ENCODE results near the gene AGPAT3.

DNA sequence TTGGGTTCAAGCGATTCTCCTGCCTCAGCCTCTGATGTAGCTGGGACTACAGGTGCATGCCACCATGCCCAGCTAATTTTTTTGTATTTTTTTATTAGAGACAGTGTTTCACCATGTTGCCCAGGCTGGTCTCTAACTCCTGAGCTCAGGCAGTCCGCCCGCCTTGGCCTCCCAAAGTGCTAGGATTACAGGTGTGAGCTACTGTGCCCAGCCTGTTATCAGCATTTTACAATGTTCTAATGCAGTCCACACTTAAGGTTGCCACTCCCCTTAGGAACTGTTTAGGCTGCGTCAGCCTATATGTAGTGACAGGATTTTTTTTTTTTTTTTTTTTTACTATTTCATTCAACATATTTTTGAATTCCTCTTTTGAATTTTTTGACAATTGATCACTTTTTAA lies 30.2 kb downstream of the AGPAT3 start:
- no peak for TF ChIP-seq CTCF (IDR thresholded peaks at IDR 0.05)
- no peak for TF ChIP-seq POLR2AphosphoS5 (IDR thresholded peaks at IDR 0.05)
- TF ChIP-seq POLR2A (IDR thresholded peaks at IDR 0.05), result no peak

Measured in prostate gland (tissue), 2 donors.